GM21381 (cell line): Measurements from ENCODE around the gene NSG1.

Experiments used
- ATAC-seq: cut with Tn5 transposase; IDR thresholded peaks from one replicate; pipeline ENCODE4 v1.9.1; 2021; ENCODE audit warnings: mild to moderate bottlenecking, moderate library complexity; ENCODE audit not compliant: unreplicated experiment

NSG1 gene

DNA sequence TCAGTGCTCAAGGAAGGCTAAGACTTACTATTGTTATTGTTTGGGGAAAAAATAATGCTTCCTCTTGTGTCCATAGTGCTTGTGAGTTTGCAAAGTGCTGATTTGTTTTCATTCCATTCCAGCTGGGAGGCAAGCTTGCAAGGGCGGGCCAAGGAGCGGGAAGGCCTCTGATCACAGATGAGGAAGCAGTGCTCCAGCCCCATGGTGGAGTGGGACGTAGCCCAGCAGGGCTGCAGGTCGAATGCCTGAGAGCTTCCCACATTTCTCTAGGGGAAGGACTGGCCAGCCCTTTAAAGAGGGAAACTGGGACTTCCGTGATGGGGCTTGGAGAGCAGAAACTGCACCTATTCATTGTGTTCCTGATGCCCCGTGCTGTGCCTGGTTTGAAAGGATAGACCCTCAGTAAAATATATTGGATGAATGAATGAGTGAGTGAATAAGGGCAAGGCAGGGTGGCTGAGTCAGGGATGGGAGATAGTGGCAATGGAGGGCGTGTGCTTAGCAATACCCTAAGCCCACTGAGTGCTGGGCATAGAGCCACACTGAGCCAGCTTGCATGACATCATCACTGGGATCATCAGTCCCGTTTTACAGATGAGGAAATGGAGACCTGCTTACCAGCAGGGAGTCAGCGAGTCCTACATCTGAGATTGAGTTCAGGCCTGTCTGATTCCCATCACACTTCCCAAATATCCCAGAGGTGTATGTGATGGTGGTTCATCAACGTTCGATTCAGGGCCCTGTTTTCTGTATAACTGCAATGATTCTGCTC lies 17.9 kb upstream of the NSG1 start:
- ATAC-seq, result no peak

DNA sequence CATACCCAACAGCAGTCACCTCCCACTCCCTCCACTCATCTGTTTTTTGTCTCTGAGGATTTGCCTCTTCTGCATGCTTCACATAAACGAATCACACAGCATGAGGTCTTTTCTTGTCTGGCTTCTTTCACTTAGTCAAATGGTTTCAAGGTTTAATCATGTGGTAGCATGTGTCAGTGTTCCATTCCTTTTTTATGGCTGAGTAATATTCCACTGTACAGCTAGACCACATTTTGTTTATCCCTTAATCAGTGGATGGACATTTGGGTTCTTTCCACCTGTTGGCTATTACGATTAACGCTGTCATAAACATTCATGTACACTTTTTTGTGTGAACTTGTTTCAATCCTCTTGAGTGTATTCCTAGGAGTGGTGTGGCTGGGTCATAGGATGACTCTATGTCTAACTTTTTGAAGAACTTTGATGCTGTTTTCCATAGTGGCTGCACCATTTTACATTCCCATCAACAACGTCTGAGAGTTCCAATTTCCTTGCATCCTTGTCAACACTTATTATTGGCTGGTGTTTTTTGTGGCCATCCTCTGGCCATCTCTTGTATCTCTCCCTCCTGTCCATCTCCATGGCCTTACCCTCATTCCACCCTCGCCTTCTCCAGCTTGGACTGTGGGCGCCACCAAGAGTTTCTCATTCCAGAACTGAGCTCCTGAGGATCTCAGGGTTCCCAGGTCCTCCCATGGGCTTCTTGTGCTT lies 12.4 kb upstream of the NSG1 start:
- ATAC-seq, result no peak

GRCh38 chr4:4376074-4376473 lies 10.8 kb upstream of the NSG1 start:
- ATAC-seq, result no peak

DNA sequence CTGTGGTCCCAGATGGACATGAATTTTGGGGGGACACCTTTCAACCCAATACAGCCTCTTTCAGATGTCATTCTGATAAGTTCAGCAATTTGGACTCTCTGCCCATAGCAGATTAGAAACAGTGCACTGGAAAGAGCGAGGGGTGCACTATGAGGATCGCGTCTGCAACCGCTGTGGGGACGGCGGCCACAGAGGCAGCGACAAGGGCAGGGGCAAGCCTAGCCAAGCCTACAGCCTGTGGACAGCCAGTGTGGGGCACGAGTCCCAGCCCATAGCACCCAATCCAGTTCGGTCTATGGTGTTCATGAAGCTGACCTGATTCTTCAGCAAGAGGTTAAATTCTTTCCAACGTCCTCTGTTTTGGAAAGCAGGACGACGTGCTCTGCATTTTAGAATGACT lies 9.7 kb upstream of the NSG1 start:
- ATAC-seq, result no peak

DNA sequence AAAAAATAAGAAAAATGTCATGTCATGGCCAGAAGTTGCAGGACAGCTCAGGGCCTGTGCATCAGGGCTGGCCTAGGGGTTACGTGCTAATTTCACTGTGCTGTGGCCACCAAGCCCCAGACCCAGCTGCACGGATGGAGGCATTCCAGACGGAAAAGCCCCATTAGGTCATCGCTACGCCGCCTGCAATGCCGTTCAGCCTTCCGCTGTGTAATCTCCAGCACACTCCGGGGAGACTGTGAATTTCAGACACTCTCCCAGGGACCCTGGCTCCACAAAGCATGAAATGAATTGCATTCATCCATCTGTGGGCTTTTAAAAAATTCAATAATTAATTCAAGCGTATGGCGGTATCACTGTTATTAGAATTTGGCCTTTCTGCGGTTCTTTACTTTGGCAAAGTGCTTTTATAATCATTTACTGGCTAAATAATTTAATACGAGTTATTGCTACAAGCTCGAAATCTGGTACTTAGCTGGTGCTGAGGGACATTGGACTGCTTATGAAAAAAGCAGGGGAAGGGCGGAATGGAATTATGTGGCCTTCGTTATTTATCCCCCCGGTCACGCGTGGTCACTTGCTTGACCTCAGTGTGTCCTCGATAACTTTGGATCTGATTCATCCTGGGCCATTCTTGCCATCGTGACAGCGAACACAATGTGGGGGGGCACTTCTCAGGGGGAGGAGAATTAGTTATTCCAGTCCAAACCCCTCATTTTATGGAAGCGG lies 9.0 kb upstream of the NSG1 start:
- ATAC-seq, result no peak

DNA sequence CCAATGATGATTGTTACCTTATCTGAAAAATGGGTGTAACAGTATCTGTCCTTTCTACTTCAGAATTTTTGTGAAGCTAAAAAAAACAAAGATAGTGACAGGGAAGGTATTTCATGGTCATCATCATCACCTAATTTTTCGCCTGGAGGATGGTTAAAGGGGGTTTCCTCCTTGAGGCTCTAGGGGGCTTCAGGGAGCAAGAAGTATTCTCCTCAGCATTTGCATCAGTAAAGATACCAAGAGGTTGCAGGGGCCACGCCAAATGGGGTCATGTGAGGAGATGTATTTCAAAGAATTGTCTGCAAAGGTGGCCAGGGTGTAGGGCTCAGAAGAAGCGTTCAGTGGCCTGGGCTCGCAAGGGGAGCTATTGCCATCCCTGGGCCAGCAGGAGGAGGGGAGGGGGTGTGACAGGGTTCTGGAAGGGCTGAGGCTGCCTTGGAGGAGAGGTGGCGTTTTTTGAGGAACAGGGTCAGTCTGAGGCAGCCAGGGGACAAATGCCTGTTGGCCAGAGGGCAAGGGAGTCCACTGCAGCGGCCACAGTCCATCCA lies 7.3 kb upstream of the NSG1 start:
- no peak for ATAC-seq

- ATAC-seq, result no peak
Observed at GRCh38 chr4:4383085-4383484, 3.8 kb upstream of the NSG1 start.

DNA sequence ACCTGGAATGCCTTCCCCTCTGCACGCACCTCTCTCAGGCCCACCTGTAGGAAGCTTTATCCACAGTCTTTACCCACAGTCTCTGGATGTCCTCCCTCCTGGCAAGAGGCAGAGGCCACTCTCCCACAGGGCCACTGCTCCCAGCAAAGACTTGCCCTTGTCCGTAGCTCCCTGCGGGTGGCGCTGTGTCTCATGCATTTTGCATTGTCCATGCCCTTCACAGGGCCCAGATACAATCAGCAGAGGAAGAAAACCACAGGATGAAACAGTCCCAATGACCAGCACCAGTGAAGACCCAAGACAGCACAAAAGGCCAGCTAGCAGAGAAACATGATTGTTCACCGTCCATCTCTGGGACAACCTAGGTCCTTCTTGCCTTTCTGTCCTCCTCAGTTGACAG lies 2.1 kb upstream of the NSG1 start:
- ATAC-seq, result no peak

DNA sequence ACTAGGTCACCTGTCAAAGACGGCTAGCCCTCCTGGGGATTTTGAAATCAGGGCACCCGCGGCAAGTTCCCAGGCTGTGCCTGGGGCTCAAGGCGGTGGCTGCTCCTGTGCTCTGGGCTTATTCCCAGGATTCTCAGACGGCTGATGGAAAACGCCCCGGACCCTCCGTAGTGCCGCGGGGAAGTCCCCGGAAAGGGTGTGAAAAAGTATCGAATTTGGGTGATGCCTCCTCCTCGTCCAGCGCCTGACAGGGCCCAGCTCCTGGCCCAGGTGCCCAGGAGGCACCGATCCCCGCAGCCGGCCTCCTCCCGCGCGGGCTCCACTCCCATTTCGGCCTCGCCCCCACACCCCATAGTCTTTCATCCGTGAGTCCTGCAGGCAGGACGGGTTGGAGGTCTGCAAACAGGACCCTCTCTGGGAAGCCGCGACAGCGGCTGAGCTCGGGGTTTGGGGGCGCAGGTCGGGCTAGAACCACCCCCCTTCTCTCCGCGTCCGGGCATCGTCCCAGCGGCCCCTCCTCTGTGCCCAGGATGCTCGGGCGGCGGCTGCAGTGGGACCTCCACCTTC lies 1.1 kb upstream of the NSG1 start:
- ATAC-seq, result no peak

DNA sequence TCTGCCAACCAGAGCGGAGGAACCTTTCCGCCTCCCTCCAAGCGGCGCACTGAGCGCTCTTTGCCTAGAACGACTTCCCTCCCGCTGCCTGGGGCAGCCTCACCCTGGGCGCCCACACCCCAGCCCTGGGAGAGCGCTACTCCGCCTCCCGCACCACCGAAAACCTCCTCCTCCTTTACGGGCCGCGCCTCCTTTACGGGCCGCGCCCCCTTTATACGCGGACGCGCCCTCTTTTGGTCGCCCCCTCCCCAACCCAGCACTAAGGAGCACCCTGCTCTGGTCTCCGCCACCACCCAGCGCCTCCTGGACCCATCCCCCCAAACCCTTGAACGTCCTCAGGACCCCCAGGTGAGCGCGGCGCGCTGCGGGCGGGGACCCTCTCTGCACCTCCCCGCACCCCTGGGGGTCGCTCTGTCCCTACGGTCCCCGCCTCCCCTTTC lies 586 bp upstream of the NSG1 start:
- ATAC-seq, result no peak

GRCh38 chr4:4387531-4388310 lies 819 bp downstream of the NSG1 start:
- ATAC-seq, result no peak

DNA sequence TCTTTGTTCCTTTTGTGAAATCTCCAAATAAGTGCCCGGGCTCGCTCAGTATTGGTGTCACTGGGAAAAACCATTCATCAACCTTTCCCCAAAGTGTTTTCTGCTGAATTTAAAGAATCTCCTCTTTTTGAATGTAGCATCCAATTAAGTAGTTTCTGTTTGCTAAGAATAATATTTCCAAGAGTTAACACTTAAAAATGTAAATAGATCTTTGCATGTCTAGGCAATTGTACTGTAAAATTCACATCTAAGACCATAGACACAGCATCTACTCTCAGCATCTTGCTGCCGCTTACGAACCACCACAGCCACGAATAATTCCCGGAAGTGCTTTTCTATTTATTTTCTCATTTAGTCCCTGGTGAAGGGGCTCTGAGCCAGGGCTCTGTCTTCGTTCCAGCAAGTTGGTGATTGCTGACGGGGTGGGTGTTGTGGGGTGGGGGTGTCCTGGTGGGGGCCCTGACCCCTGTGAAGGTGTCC lies 1.4 kb downstream of the NSG1 start:
- ATAC-seq, result no peak

- ATAC-seq, result no peak
Observed at GRCh38 chr4:4388836-4389575, 2.1 kb downstream of the NSG1 start.

DNA sequence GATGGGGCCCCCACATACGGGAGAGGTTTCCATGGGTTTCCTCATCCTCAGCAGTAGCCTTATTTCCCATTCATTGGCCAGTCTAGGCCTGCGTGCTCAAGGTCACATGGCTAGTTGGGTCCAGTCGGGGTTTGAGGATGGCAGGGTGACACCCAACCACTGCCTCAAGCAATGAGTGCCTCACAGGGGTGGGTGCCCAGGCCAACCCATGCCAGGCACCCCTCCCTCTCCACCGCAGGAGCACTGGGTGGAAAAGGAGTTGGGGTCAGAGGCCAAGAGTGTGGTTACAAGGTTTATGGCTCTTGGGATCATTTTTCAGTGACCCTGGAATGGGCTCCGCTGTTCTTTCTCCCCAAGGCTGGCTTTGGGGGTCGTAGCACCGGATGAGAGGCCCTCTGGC lies 3.1 kb downstream of the NSG1 start:
- no peak for ATAC-seq

DNA sequence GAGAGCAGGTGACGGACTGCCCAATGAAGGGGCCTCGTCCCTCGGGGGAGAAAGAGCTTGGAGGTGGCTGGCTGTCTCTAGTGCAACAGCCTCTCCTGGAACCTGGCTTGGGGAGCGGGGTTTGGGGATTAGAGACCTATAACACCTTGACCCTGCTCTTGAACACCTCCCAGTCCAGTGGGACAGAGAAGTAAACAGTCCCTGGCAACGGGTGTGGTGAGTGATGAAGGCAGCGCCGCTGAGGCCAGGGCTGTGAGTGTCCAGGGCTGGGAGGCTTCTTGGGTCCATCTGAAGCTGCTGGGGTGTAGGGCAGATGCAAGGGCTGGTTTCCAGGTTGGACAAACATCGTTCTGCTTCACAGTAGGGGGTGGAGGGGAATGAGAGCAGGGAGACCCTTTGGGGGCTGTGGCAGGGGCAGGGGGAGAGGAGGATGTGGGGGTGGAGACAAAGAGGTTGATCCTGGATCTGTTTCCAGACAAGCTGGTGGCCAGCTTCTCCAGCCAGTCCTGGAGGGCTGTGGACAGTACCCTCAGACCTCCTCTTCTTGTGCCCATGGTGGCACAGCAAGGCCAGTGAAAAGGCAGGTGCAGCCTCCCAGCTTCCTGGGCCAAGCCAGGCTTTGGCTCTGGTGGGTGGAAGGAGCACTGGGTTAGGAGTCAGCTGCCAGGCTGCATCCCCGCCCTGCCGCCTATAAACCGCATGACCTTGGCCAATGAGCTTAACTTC lies 3.8 kb downstream of the NSG1 start:
- no peak for ATAC-seq

GRCh38 chr4:4391866-4392265 lies 5.0 kb downstream of the NSG1 start:
- ATAC-seq, result no peak

- no peak for ATAC-seq
Observed at GRCh38 chr4:4392501-4393183, 5.7 kb downstream of the NSG1 start.

DNA sequence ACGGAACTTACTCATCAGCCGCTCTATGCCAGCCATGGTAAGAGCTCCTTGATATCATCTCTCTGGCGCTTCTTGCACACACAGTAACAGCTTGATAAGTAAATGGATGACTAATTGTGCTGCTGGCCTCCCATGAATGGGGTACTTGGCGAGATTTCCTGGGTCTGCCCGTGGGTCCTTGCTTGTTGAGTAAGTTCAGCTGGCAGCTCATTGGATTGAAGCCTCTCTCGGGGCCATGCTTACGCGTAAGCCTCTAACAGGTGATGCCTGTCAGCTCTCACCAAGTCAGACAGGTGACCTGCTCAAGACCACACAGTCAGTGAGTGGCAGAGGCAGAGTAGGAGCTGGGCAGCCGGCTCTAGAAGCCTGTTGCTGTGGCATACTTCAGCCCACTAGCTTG lies 7.7 kb downstream of the NSG1 start:
- ATAC-seq, result no peak
